Glomerular visceral epithelial cell (primary cell): ENCODE results near the gene MYO6.
A peak's percentile ranks its signal among the peaks of the same experiment; 100 is the strongest.

ENCODE experiments used
- DNase-seq: peaks from one replicate; pipeline ENCODE4 v3.0.0-alpha.2; 2016; ENCODE audit errors: extremely low spot score

MYO6 gene

GRCh38 chr6:75827163-75827562 lies 78.1 kb downstream of the MYO6 start:
- DNase-seq, result no peak

GRCh38 chr6:75830959-75831885 lies 82.2 kb downstream of the MYO6 start:
- DNase-seq, result peak; percentile 67

- no peak for DNase-seq
Measured at GRCh38 chr6:75834447-75834846, 85.4 kb downstream of the MYO6 start.

GRCh38 chr6:75842191-75842590 lies 93.2 kb downstream of the MYO6 start:
- no peak for DNase-seq

- DNase-seq, result no peak
Measured at GRCh38 chr6:75842732-75843131, 93.7 kb downstream of the MYO6 start.

- no peak for DNase-seq
Measured at GRCh38 chr6:75843396-75843795, 94.4 kb downstream of the MYO6 start.

- DNase-seq, result no peak
Measured at GRCh38 chr6:75848274-75848673, 99.2 kb downstream of the MYO6 start.

- DNase-seq, result no peak
Measured at GRCh38 chr6:75849329-75850025, 100.4 kb downstream of the MYO6 start.

GRCh38 chr6:75850026-75850833 lies 101.2 kb downstream of the MYO6 start:
- no peak for DNase-seq

- DNase-seq, result no peak
Measured at GRCh38 chr6:75852721-75853120, 103.7 kb downstream of the MYO6 start.

- DNase-seq, result no peak
Measured at GRCh38 chr6:75853806-75854205, 104.8 kb downstream of the MYO6 start.

GRCh38 chr6:75855052-75855451 lies 106.0 kb downstream of the MYO6 start:
- DNase-seq, result peak; percentile 45

- DNase-seq, result no peak
Measured at GRCh38 chr6:75856902-75857301, 107.9 kb downstream of the MYO6 start.

- no peak for DNase-seq
Measured at GRCh38 chr6:75863001-75863400, 114.0 kb downstream of the MYO6 start.

GRCh38 chr6:75863784-75864183 lies 114.7 kb downstream of the MYO6 start:
- DNase-seq, result no peak

- DNase-seq, result no peak
Measured at GRCh38 chr6:75864446-75864845, 115.4 kb downstream of the MYO6 start.

- no peak for DNase-seq
Measured at GRCh38 chr6:75870389-75870788, 121.3 kb downstream of the MYO6 start.

- no peak for DNase-seq
Measured at GRCh38 chr6:75874224-75874623, 125.2 kb downstream of the MYO6 start.

GRCh38 chr6:75876152-75876551 lies 127.1 kb downstream of the MYO6 start:
- no peak for DNase-seq

GRCh38 chr6:75880305-75880704 lies 131.3 kb downstream of the MYO6 start:
- DNase-seq, result no peak

- peak; percentile 44 for DNase-seq
Measured at GRCh38 chr6:75882734-75883133, 133.7 kb downstream of the MYO6 start.

GRCh38 chr6:75884822-75885221 lies 135.8 kb downstream of the MYO6 start:
- DNase-seq, result no peak
